Heart left ventricle (tissue), 13 donors: Measurements from ENCODE around the gene GRK5.

Source experiments
- CTCF ChIP-seq, 12 donors: fragments of 200-600 bp; sonication (generic) in 4 of 12; IDR thresholded peaks; one replicate each; pipeline versions ENCODE4 v1.5.0 to v1.8.0; 2018 to 2022; ENCODE audit warnings: antibody characterized with exemption in 12 of 12, mild to moderate bottlenecking in 5 of 12
- POLR2A ChIP-seq, 2 donors: fragments of 450-650 bp; IDR thresholded peaks; one replicate each; pipeline ENCODE4 v1.6.1; 2017; ENCODE audit warnings: antibody characterized with exemption in 2 of 2, mild to moderate bottlenecking in 2 of 2, moderate library complexity in 2 of 2
- donor health status: ischemic (EF 13 %, LVEDD 7.1; RV severe dilation, severe dysfunction).
- donor health status: DM: no; HTN: yes; CAD: no.
- donor health status: DM: no; HTN: no; CAD: no.
- donor health status: ischemic (EF 25% LVEDD 6.9; RV normal size, moderate dysfunction).
- donor health status: ischemic (EF 25% LVEDD 5.7; RV mildly dilated, moderate dysfunction).
- donor health status: ischemic (EF 35%, LVEDD 5.7; RV mildly dilated, moderate dysfunction).
- donor health status: nonischemic (EF 11% LVEDD 7.7; RV severe dilation, severe dysfunction).
- donor health status: DM: yes; HTN: yes; CAD: no.
- donor health status: PGD.
- donor health status: ischemic (EF 29% LVEDD 5.4; RV normal size, mild dysfunction).
- donor health status: nonischemic (EF 23%, LVEDD 6.1; RV moderate dilation, normal function).

DNA sequence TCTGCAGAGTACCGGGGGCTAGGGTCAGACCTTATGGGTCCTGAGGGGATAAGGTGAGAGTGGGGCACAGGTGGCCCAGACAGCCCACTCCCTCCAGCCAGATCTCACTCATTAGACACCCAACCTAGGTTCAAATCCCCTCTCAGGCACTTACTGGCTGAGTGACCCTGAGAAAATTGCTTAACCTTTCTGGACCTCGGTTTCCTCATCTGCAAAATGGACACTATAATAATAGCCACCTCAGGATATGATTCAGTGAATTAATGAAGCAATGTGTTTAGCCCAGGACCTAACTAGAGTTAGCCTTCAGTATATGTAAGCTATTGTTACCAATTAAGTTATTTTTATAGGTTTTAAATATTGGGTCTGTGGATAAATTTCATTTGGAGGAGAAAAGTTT, 212.6 kb downstream of the GRK5 start:
- TF ChIP-seq CTCF (IDR thresholded peaks at IDR 0.05) (no peak), POLR2A (IDR thresholded peaks at IDR 0.05) (no peak)
